IMR-90 (cell line): Measurements from ENCODE around the gene SPATA3. TPM values are rescaled to one million over a fixed set of nuclear protein-coding genes. Genes with fewer than 3 reads are reported as not detected.
A peak's percentile ranks its signal among the peaks of the same experiment; 100 is the strongest.

Experiments
- ATAC-seq: fragments of 200-7000 bp; cut with Tn5 transposase; 2 replicates; pipeline ENCODE4 v1.9.1; 2020; ENCODE audit warnings: low read depth, mild to moderate bottlenecking, moderate library complexity
- BruUV-seq: library from RNA; stranded (reverse); fragments of 400-500 nt; replicated peaks from 2 replicates; lab custom pipeline; 2021; lab: Mats Ljungman, UMichigan
- CTCF ChIA-PET: fragments of 300-600 bp; formaldehyde crosslinking; extraction: SDS; loops from one replicate; lab custom pipeline; 2021; ENCODE audit warnings: antibody characterized with exemption; lab: Yijun Ruan, JAX
- POLR2A ChIA-PET: fragments of 300-600 bp; sonication (Branson Sonifier 250); formaldehyde crosslinking; loops from one replicate; lab custom pipeline; 2022; ENCODE audit warnings: antibody characterized with exemption; ENCODE audit not compliant: unreplicated experiment; lab: Charles Lee
- DNase-seq: peaks from one replicate; pipeline ENCODE4 v3.0.0; 2013
- H2AFZ ChIP-seq: replicated peaks from 2 replicates; pipeline ENCODE3; 2013; ENCODE audit warnings: low read length, mild to moderate bottlenecking; ENCODE audit not compliant: poor library complexity
- H2AK5ac ChIP-seq: 2 replicates; pipeline ENCODE4 v1.6.1; 2013; ENCODE audit warnings: low read depth, low read length, inconsistent platforms
- H2AK9ac ChIP-seq: replicated peaks from 2 replicates; pipeline ENCODE3; 2013; ENCODE audit warnings: mild to moderate bottlenecking, low read depth, low read length, moderate library complexity; ENCODE audit not compliant: poor library complexity
- H2BK120ac ChIP-seq: 2 replicates; pipeline ENCODE4 v1.6.1; 2013; ENCODE audit warnings: low read depth, low read length, inconsistent platforms
- H2BK15ac ChIP-seq: 3 replicates; pipeline ENCODE4 v1.6.1; 2013; ENCODE audit warnings: low read depth, low read length, inconsistent platforms
- H2BK20ac ChIP-seq: 2 replicates; pipeline ENCODE4 v1.6.1; 2013; ENCODE audit warnings: low read depth, mild to moderate bottlenecking, inconsistent platforms, low read length, moderate library complexity
- H2BK5ac ChIP-seq: 2 replicates; pipeline ENCODE4 v1.6.1; 2013; ENCODE audit warnings: mild to moderate bottlenecking, low read depth, low read length, inconsistent platforms; ENCODE audit not compliant: poor library complexity, severe bottlenecking
- H3K14ac ChIP-seq: replicated peaks from 2 replicates; pipeline ENCODE4 v1.6.1; 2013; ENCODE audit warnings: low read depth, low read length, inconsistent platforms
- H3K18ac ChIP-seq: 2 replicates; pipeline ENCODE4 v1.6.1; 2013; ENCODE audit warnings: low read depth, low read length, control low read depth
- H3K23ac ChIP-seq: 2 replicates; pipeline ENCODE4 v1.6.1; 2013; ENCODE audit warnings: low read depth, low read length, inconsistent platforms
- H3K27ac ChIP-seq: 2 replicates; pipeline ENCODE4 v1.5.1; 2013; ENCODE audit warnings: mild to moderate bottlenecking, control low read depth, low read length; ENCODE audit not compliant: insufficient read depth
- H3K27me3 ChIP-seq: 2 replicates; pipeline ENCODE4 v1.6.1; 2013; ENCODE audit warnings: low read length; ENCODE audit not compliant: control insufficient read depth, insufficient read depth
- H3K36me3 ChIP-seq: 2 replicates; pipeline ENCODE4 v1.6.1; 2013; ENCODE audit warnings: low read length, mixed read lengths; ENCODE audit not compliant: control insufficient read depth, insufficient read depth
- H3K4ac ChIP-seq: 2 replicates; pipeline ENCODE4 v1.6.1; 2013; ENCODE audit warnings: low read depth, low read length, inconsistent platforms
- H3K4me1 ChIP-seq: 2 replicates; pipeline ENCODE4 v1.6.1; 2013; ENCODE audit warnings: low read length, mixed read lengths; ENCODE audit not compliant: control insufficient read depth, insufficient read depth
- H3K4me2 ChIP-seq: 2 replicates; pipeline ENCODE4 v1.6.1; 2013; ENCODE audit warnings: low read depth, mild to moderate bottlenecking, control low read depth, low read length, moderate library complexity
- H3K4me3 ChIP-seq: 2 replicates; pipeline ENCODE4 v1.5.1; 2013; ENCODE audit warnings: low read depth, mild to moderate bottlenecking, control low read depth, low read length, moderate library complexity; ENCODE audit not compliant: insufficient read depth
- H3K56ac ChIP-seq: 2 replicates; pipeline ENCODE4 v1.6.1; 2013; ENCODE audit warnings: low read length, inconsistent platforms; ENCODE audit not compliant: insufficient read depth; ENCODE audit errors: extremely low read depth
- H3K79me1 ChIP-seq, 2 experiments: 2 replicates each; pipeline ENCODE4 v1.6.1; 2013; ENCODE audit warnings: low read length in 2 of 2, inconsistent platforms in 1 of 2, low read depth in 1 of 2
- H3K9ac ChIP-seq: 2 replicates; pipeline ENCODE4 v1.6.1; 2013; ENCODE audit warnings: low read depth, low read length, control low read depth
- H3K9me1 ChIP-seq: 2 replicates; pipeline ENCODE4 v1.6.1; 2013; ENCODE audit warnings: low read length, inconsistent platforms; ENCODE audit not compliant: insufficient read depth
- H3K9me3 ChIP-seq: 2 replicates; pipeline ENCODE4 v1.6.1; 2013; ENCODE audit warnings: low read length; ENCODE audit not compliant: control insufficient read depth, insufficient read depth
- H4K20me1 ChIP-seq: 2 replicates; pipeline ENCODE4 v1.6.1; 2013; ENCODE audit warnings: low read length, inconsistent platforms; ENCODE audit not compliant: insufficient read depth
- H4K5ac ChIP-seq: 2 replicates; pipeline ENCODE4 v1.6.1; 2013; ENCODE audit warnings: mild to moderate bottlenecking, low read depth, low read length, control low read depth
- H4K8ac ChIP-seq, 2 experiments: 2 replicates each; pipeline ENCODE4 v1.6.1; 2013; ENCODE audit warnings: low read depth in 2 of 2, low read length in 2 of 2, control low read depth in 1 of 2, inconsistent platforms in 1 of 2
- H4K91ac ChIP-seq: 2 replicates; pipeline ENCODE4 v1.6.1; 2013; ENCODE audit warnings: low read depth, low read length, inconsistent platforms; ENCODE audit not compliant: insufficient read depth
- CHD1 ChIP-seq: IDR thresholded peaks from 2 replicates; pipeline ENCODE4 v1.6.1; 2012; ENCODE audit warnings: low read depth, low read length, improper control_type of control experiment
- MAFK ChIP-seq: IDR thresholded peaks from 2 replicates; pipeline ENCODE4 v1.6.1; 2012; ENCODE audit warnings: low read depth, low read length, improper control_type of control experiment
- MXI1 ChIP-seq: IDR thresholded peaks from 2 replicates; pipeline ENCODE4 v1.6.1; 2012; ENCODE audit warnings: low read depth, mild to moderate bottlenecking, low read length, moderate library complexity, borderline replicate concordance
- POLR2A ChIP-seq: IDR thresholded peaks from 2 replicates; pipeline ENCODE4 v1.6.1; 2012; ENCODE audit warnings: mild to moderate bottlenecking, low read depth, low read length
- RCOR1 ChIP-seq: IDR thresholded peaks from 2 replicates; pipeline ENCODE4 v1.6.1; 2012; ENCODE audit warnings: mild to moderate bottlenecking, low read length, improper control_type of control experiment; ENCODE audit not compliant: insufficient replicate concordance
- RFX5 ChIP-seq: IDR thresholded peaks from 2 replicates; pipeline ENCODE4 v1.8.0; 2012; ENCODE audit warnings: low read depth, mild to moderate bottlenecking, low read length, moderate library complexity
- SMC3 ChIP-seq: fragments of 150-350 bp; IDR thresholded peaks from 2 replicates; pipeline ENCODE4 v1.6.1; 2016; ENCODE audit warnings: low read depth, mild to moderate bottlenecking, antibody characterized with exemption, low read length, moderate library complexity
- USF2 ChIP-seq: fragments of 150-350 bp; IDR thresholded peaks from 2 replicates; pipeline ENCODE4 v1.6.1; 2017; ENCODE audit warnings: mild to moderate bottlenecking, antibody characterized with exemption, low read length, low read depth
- WGBS, 2 experiments: methylation state at CpG; one replicate each; pipeline versions ENCODE4 v1.1.5 to v1.1.7; 2013; ENCODE audit warnings: missing lambda C conversion rate in 2 of 2; ENCODE audit not compliant: insufficient read length in 1 of 2; ENCODE audit errors: extremely low coverage in 2 of 2; 5-methylcytosine and 5-hydroxymethylcytosine counted together
- dilution Hi-C: fragments of 300-500 bp; cut with HindIII; formaldehyde crosslinking; loops from one replicate; pipeline ENCODE4 v1.14.3; 2018; ENCODE audit warnings: low sequenced_read_pairs; ENCODE audit not compliant: unreplicated experiment
- in situ Hi-C: fragments of 300-500 bp; cut with MboI; formaldehyde crosslinking; loops from 3 replicates; pipeline ENCODE4 v1.14.3; 2019; ENCODE audit warnings: low sequenced_read_pairs, inconsistent platforms, mixed read lengths
- intact Hi-C: fragments of 100-400 bp; cut with micrococcal nuclease; formaldehyde crosslinking; loops from 2 replicates; pipeline ENCODE4 v1.10.0; 2022
- polyA plus RNA-seq, 3 experiments: library from polyadenylated mRNA; depleted of rRNA; stranded (reverse); fragments of >200 nt; gene quantifications; 2 replicates each; pipeline ENCODE4 v1.2.3, GENCODE V29; 2012; ENCODE audit warnings: low replicate concordance in 1 of 3
- total RNA-seq: library from RNA; depleted of rRNA; stranded (reverse); fragments of >200 nt; gene quantifications from 2 replicates; pipeline ENCODE4 v1.2.3, GENCODE V29; 2012

Gene SPATA3
- total and polyA plus RNA-seq, 2 of the 4 experiments (the other 2 are of a cell fraction): not detected

DNA sequence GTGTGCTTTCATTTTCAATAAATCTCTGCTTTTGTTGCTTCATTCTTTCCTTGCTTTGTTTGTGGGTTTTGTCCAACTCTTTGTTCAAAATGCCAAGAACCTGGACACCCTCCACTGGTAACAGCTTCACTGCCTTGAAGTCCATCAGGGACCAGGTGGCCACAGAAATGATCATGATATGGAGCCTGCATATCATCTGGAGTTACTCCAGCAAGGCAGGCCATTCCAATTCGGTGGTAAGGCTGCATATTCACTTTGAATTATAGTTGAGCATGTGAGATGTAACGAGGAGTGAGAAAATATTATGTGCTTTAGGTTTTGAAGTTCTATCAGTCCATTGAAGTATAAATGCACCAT is 26.3 kb upstream of the SPATA3 start:
- H3K9me1 ChIP-seq: no peaks in the 10 kb centered on the region
- no TSS peak for BruUV-seq
- H3K18ac ChIP-seq: no peak overlapping the region

More for the DNA sequence above, 26.3 kb upstream of the SPATA3 start:
- H3K4me1 ChIP-seq: 0 out of 2 replicates have a peak, but pooled peaks cover 2% of the 10 kb centered on the region
- 0 out of 2 replicates have a peak overlapping the region, but pooled peaks have one; percentile 3 for H3K4me3 ChIP-seq
- no peaks in the 10 kb centered on the region for H4K20me1 ChIP-seq
- dilution Hi-C loops: no loop called here
- no peak overlapping the region for H3K9ac ChIP-seq
- H3K4me2 ChIP-seq: no peak overlapping the region; the same call in 1 of the 2 replicates
- no peak overlapping the region for H2BK20ac ChIP-seq
- ATAC-seq (no peak), DNase-seq (no peak)
- no peaks in the 10 kb centered on the region for H3K79me1 ChIP-seq
- H2BK5ac ChIP-seq: no peak overlapping the region
- H2AFZ ChIP-seq: no peak overlapping the region
- no peak overlapping the region for H3K14ac ChIP-seq
- H3K36me3 ChIP-seq: no peaks in the 10 kb centered on the region
- TF ChIP-seq RCOR1 (no peak), MAFK (no peak), CHD1 (no peak), POLR2A (no peak), SMC3 (no peak), RFX5 (no peak), USF2 (no peak), MXI1 (no peak)
- H3K9me3 ChIP-seq: no peaks in the 10 kb centered on the region
- H2AK5ac ChIP-seq: no peak overlapping the region
- POLR2A ChIA-PET: no interaction called here
- H4K5ac ChIP-seq: no peak overlapping the region
- no peak overlapping the region for H3K27ac ChIP-seq
- no peak overlapping the region for H3K56ac ChIP-seq
- no peak overlapping the region for H4K91ac ChIP-seq
- H2BK15ac ChIP-seq: no peak overlapping the region
- H3K23ac ChIP-seq: no peak overlapping the region
- no peak overlapping the region for H2BK120ac ChIP-seq
- no peak overlapping the region for H2AK9ac ChIP-seq
- H4K8ac ChIP-seq: no peak overlapping the region
- peaks cover 4% of the 10 kb centered on the region for H3K27me3 ChIP-seq
- CTCF ChIA-PET: no interaction called here
- no peak overlapping the region for H3K4ac ChIP-seq
- in situ Hi-C loops: no loop called here
- intact Hi-C loops: no loop called here
- no CpG with 5 or more reads among the region's 2 CpGs for WGBS, 2 experiments
